Stomach smooth muscle (tissue), 2 donors: ENCODE data around the gene SHISA8.

Experiments
- H3K27ac ChIP-seq: one replicate; pipeline ENCODE4 v1.7.0; 2013; ENCODE audit warnings: mild to moderate bottlenecking, low read length, inconsistent platforms
- H3K27me3 ChIP-seq, 2 donors: one replicate each; pipeline ENCODE4 v1.7.0; 2013; ENCODE audit warnings: low read length in 2 of 2; ENCODE audit not compliant: insufficient read depth in 2 of 2, control insufficient read depth in 1 of 2
- H3K36me3 ChIP-seq, 2 donors: one replicate each; pipeline ENCODE4 v1.7.0; 2013; ENCODE audit warnings: low read length in 2 of 2; ENCODE audit not compliant: control insufficient read depth in 2 of 2, insufficient read depth in 2 of 2
- H3K4me1 ChIP-seq: one replicate; pipeline ENCODE4 v1.7.0; 2013; ENCODE audit warnings: low read length; ENCODE audit not compliant: control insufficient read depth, insufficient read depth
- H3K4me3 ChIP-seq, 2 donors: one replicate each; pipeline ENCODE4 v1.7.0; 2013; ENCODE audit warnings: low read length in 2 of 2
- H3K9ac ChIP-seq, 2 donors: one replicate each; pipeline ENCODE4 v1.7.0; 2013; ENCODE audit warnings: low read length in 2 of 2, mild to moderate bottlenecking in 1 of 2
- H3K9me3 ChIP-seq, 2 donors: one replicate each; pipeline ENCODE4 v1.7.0; 2013; ENCODE audit warnings: low read length in 2 of 2; ENCODE audit not compliant: control insufficient read depth in 2 of 2
- donor health status: healthy.
- donor health status: Pancreatic carcinoma.

SHISA8 gene

GRCh38 chr22:41902932-41903421 lies 11.9 kb downstream of the SHISA8 start:
- Histone ChIP-seq H3K9ac (no peak overlapping the region), H3K4me3 (no peak overlapping the region), H3K27me3 (no peaks in the 10 kb centered on the region), H3K9me3 (no peaks in the 10 kb centered on the region), H3K27ac (no peak overlapping the region), H3K36me3 (peaks cover 42 to 51% of the 10 kb centered on the region in 2 donors), H3K4me1 (no peaks in the 10 kb centered on the region)

GRCh38 chr22:41902016-41902415 lies 12.9 kb downstream of the SHISA8 start:
- Histone ChIP-seq H3K27ac (no peak overlapping the region), H3K9ac (no peak overlapping the region), H3K36me3 (peaks cover 46 to 58% of the 10 kb centered on the region in 2 donors), H3K27me3 (no peaks in the 10 kb centered on the region), H3K4me3 (no peak overlapping the region), H3K4me1 (no peaks in the 10 kb centered on the region), H3K9me3 (no peaks in the 10 kb centered on the region)

DNA sequence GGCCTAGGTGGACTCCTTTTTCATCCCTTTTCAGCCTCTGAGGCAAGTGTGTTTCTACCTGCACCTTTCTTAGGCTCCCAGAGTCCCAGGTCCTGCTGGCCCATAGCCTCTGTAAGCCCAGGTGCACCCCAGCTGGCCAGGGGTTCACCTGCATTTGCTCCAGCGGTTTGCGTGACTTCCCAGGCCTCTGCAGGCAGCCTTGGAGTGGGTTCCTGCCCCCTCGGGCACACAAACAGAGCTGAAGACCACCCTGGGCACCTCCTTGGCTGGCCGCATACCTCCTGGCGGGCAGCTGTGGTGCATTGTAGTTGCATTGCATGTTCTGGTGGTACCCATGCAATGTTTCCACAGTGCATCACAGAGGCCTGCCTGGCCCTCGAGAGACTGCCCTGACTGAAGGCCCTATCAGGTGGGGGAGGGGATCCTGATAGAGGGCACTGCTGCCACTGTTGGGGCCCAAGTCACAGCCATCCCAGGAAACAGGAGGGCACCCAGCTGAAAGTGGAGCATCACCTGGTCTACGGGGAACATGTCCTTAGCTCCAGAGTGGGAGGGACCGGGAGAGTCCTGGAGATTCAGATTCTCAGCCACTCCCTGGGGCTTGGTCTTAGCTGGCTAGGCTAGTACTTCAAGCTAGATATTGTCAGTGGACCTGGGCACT lies 14.1 kb downstream of the SHISA8 start:
- Histone ChIP-seq H3K9me3 (no peaks in the 10 kb centered on the region), H3K9ac (no peak overlapping the region), H3K36me3 (peaks cover 47 to 63% of the 10 kb centered on the region in 2 donors), H3K27me3 (no peaks in the 10 kb centered on the region), H3K4me3 (no peak overlapping the region), H3K4me1 (no peaks in the 10 kb centered on the region), H3K27ac (no peak overlapping the region)

DNA sequence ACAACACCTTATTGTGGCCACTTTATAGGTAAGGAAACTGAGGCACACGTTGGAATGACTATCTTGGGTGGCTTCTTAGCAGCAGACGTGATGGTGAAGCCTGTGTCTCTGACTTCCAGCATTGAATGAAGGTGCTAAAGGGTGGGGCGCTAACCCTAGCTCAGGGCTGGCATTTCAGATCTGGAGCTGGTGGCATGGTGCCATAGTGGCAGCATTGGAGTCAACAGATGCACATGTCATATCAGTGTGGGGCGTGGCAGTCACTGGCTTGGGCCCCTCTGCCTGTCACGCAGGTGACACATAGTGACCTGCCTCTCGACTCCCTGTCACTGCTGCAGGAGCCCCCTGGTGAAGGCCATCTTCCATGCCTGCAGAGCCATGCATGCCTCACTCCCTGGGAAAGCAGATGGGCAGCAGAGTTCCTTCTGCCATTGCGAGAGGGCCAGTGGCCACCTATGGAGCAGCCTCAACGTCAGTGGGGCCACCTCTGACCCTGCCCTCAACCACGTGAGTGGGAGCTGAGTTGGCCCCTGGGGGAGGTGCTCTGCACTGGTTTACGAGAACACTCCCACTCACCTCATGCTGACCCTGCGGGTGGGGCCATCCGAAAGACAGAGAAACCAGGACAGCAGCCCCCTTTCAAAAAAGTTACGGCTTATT lies 14.8 kb downstream of the SHISA8 start:
- Histone ChIP-seq H3K9ac (no peak overlapping the region), H3K27ac (no peak overlapping the region), H3K36me3 (peaks cover 43 to 60% of the 10 kb centered on the region in 2 donors), H3K27me3 (no peaks in the 10 kb centered on the region), H3K9me3 (no peaks in the 10 kb centered on the region), H3K4me3 (no peak overlapping the region), H3K4me1 (no peaks in the 10 kb centered on the region)

GRCh38 chr22:41899110-41899509 lies 15.8 kb downstream of the SHISA8 start:
- no peaks in the 10 kb centered on the region for H3K9me3 ChIP-seq
- H3K9ac ChIP-seq = no peak overlapping the region
- H3K27me3 ChIP-seq = no peaks in the 10 kb centered on the region
- no peak overlapping the region for H3K4me3 ChIP-seq
- H3K4me1 ChIP-seq = no peaks in the 10 kb centered on the region
- no peak overlapping the region for H3K27ac ChIP-seq
- peaks cover 45 to 63% of the 10 kb centered on the region in 2 donors for H3K36me3 ChIP-seq

- H3K4me1 ChIP-seq = no peaks in the 10 kb centered on the region
- H3K27me3 ChIP-seq = no peaks in the 10 kb centered on the region
- peaks cover 47 to 65% of the 10 kb centered on the region in 2 donors for H3K36me3 ChIP-seq
- H3K9ac ChIP-seq = no peak overlapping the region
- no peak overlapping the region for H3K27ac ChIP-seq
- no peak overlapping the region for H3K4me3 ChIP-seq
- H3K9me3 ChIP-seq = no peaks in the 10 kb centered on the region
Measured at GRCh38 chr22:41898645-41899044, 16.2 kb downstream of the SHISA8 start.

DNA sequence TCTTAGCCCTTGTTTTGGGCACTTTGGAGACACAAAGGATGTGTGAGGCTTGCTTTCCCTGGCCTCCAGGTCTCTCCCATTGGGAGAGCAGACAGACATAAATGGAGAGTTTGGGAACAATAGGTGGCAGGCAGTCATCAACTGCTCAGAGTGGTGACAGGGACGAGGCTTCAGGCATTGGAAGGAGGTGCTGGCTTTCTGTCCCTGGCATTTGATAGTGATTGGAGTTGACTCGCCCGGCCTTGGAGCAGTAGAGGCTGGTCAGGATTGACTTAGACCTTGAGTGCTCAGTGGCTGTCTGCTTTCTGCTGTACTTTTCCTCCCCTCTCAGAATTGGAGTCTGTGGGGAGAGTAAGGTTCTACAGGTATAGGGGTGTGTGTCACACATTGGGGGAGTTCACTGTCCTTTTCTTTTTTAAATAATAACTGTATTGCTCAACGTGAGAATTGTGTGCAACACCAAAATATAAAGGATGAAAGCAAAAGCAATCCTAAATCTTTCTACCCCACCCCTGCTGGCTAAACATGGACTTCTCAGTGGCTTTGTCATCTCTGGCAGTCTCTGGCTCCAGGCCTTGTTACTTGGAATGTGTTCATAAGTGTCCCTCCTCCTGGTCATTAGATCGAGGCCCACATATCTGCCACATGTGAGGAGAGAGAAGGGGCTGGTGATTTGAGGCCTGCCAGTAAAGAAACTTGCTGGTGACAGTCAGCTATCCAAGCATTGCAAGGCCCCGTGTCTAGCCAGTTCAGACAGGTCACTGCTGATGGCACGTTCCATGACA lies 21.1 kb downstream of the SHISA8 start:
- Histone ChIP-seq H3K27ac (no peak overlapping the region), H3K27me3 (no peaks in the 10 kb centered on the region), H3K9ac (no peak overlapping the region), H3K9me3 (no peaks in the 10 kb centered on the region), H3K36me3 (peaks cover 47 to 56% of the 10 kb centered on the region in 2 donors), H3K4me1 (no peaks in the 10 kb centered on the region), H3K4me3 (no peak overlapping the region)

- Histone ChIP-seq H3K27ac (no peak overlapping the region), H3K36me3 (peaks cover 45 to 56% of the 10 kb centered on the region in 2 donors), H3K4me3 (no peak overlapping the region), H3K9ac (no peak overlapping the region), H3K9me3 (no peaks in the 10 kb centered on the region), H3K4me1 (no peaks in the 10 kb centered on the region), H3K27me3 (no peaks in the 10 kb centered on the region)
Measured at GRCh38 chr22:41892721-41893120, 22.2 kb downstream of the SHISA8 start.

DNA sequence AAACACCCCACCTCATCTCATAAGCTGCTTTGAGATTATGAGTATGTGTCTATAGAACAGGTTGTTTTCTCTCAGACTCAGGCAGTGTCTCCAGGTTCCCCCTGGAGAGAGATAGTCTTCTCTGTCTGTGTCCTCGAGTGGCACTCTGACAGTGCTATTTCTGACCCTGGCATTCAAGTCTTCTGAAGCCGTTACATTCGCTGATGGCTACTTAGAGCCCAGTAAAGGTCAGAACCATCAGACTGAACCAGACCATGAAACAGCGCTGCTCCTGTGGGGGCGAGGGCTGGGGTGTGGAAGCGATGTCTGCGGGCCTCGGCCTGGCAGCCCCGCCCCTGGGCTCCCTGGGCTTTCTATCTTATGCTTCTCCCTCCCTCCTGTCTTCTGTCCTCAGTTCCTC lies 23.5 kb downstream of the SHISA8 start:
- Histone ChIP-seq H3K4me3 (no peak overlapping the region), H3K9me3 (no peaks in the 10 kb centered on the region), H3K4me1 (no peaks in the 10 kb centered on the region), H3K36me3 (peaks cover 41 to 51% of the 10 kb centered on the region in 2 donors), H3K9ac (no peak overlapping the region), H3K27me3 (no peaks in the 10 kb centered on the region), H3K27ac (no peak overlapping the region)

DNA sequence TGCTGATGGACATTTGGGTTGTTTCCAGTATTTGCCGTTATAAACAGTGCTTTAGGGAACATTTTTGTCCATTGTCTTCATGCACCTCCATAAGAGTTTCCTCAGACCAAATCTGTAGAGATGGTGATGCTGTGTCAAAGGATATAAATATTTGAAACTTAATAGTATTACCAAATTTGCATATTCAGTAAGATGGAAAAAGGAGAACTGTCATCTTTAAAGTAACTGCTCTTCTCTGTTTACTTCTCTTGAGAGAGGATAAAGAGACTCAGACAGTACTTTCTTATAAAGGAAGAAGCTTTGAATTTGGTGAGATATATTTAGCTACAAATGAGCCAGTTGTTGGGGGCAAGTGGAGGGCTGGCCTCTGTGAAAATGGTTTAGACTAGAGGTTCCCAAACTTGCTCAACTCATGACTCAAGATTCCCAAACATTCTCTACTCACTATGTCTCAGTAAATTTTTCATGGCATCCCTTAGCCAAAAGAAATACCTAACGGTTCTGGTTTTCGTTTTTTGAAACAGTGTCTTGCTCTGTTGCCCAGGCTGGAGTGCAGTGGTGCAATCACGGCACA lies 26.2 kb downstream of the SHISA8 start:
- Histone ChIP-seq H3K9ac (no peak overlapping the region), H3K4me1 (no peaks in the 10 kb centered on the region), H3K4me3 (no peak overlapping the region), H3K27me3 (no peaks in the 10 kb centered on the region), H3K9me3 (no peaks in the 10 kb centered on the region), H3K36me3 (peaks cover 52 to 62% of the 10 kb centered on the region in 2 donors), H3K27ac (no peak overlapping the region)
